ENCODE data around the gene GOLGA1.
A peak's percentile ranks its signal among the peaks of the same experiment; 100 is the strongest.
"Not testable (repeated sequence)": the region's sequence is repeated elsewhere in the genome, so short reads cannot be mapped to it uniquely, and the experiment has no call there.

Gene GOLGA1

DNA sequence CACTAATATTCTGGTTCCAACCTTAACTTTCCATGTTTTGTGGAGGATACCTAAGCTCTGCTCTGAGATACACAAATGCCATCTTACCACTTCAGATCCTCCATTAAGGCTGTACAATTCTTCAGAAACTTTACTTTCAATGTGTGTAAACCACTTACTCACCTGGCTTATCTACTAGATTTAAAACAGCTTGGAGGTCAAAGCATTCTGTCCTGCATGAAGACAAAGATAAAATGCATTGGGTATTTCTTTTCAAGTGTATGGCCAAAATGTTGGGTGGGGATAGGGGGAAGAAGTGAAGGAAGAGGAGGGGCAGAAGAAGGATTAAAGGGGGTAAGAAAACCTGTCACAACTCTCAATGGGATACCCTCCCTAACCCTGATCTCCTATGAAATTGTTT lies 939 bp downstream of the GOLGA1 start:
- no peak for DNase-seq

DNA sequence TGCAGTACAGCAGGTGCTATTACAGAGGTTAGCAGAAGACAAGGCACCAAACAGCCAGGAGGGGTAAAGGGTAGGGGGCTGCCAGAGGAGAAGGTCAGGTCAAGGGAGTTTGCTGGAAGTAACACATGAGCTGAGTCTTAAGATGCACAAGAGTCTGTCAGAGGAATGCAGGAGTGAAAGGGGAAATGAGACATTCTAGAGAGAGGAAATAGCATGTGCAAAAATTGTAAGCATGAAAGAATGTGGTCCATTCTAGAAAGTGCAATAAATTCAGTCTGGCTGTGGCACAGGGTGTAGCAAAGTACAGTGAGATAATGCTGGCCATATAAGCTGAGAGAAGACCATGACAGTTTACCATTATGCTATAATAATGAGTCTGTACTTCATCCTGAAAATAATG lies 6.6 kb downstream of the GOLGA1 start:
- DNase-seq: no peak

DNA sequence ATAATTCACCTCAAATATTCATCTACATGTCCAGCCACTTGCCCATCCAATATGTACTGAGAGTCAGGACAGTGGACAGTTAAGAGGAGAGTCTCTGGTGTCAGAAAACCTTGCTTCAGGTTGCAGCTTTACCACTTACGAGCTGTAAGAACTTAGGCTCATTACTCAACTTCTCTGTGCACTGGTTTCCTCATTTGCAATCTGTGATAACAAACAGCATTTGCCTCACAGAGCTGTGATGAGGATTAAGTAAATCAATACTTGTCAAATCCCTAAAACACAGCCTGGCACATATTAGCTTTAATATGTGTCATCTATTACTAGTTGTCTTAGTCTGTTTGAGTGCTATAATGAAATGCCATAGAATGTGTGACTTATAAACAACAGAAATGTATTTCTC lies 8.6 kb downstream of the GOLGA1 start:
- no peak for DNase-seq

GRCh38 chr9:124929464-124929863 lies 11.4 kb downstream of the GOLGA1 start:
- peak; percentile 1 for DNase-seq

GRCh38 chr9:124928116-124928515 lies 12.8 kb downstream of the GOLGA1 start:
- DNase-seq: no peak

- not testable (repeated sequence) for DNase-seq
Measured at GRCh38 chr9:124920394-124920793, 20.5 kb downstream of the GOLGA1 start.

DNA sequence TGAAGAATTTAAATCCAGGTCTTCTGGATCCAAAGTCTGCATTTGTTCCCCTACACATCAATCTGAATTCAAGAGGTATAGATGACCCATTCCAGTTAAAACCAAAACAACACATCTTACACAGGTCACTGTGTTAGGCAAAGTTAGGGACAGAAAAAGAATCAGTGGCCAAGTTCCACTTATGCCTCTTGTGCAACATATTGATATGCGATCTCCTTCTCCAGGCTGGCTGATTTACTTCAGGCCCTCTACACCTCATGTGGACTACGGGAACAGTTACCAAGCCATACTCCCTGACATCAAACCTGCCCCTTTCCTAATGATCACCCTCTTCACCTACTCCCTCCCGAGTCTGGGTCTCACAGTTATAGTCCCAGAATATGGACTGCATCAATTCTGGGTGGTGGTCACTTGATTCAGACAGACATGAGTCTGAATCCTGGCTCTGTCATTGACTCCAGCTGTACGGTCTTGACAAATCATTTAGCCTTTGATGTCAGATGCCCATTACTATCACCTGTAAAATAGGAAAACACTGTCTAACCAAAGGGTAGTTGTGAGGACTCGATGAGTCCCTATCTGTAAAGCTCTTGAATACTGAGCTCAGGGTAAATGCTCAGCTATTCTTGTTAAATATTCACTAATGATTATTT lies 26.0 kb downstream of the GOLGA1 start:
- no peak for DNase-seq

- DNase-seq: no peak
Measured at GRCh38 chr9:124913378-124913777, 27.5 kb downstream of the GOLGA1 start.

GRCh38 chr9:124911766-124912165 lies 29.1 kb downstream of the GOLGA1 start:
- no peak for DNase-seq

- no peak for DNase-seq
Measured at GRCh38 chr9:124908098-124908497, 32.8 kb downstream of the GOLGA1 start.

- DNase-seq: no peak
Measured at GRCh38 chr9:124906966-124907365, 33.9 kb downstream of the GOLGA1 start.

DNA sequence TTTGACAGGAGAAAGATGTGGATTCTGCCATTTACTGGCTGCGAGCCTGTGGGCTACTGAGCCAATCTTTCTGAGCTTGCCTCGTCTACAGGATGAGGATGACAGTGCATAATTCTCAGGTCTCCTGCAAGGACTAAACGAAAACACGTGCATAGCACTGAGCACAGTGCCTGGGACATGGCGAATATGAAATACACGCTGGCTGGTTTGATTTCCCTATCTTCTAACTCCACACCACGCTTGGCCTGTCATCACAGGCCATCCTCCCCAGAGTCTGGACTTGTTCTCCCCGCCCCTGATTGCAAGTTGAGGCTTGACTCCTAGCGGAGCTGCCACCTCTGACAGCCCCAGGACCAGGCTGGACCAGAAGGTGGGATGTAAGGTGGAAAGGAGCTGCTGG lies 41.0 kb downstream of the GOLGA1 start:
- DNase-seq: no peak

DNA sequence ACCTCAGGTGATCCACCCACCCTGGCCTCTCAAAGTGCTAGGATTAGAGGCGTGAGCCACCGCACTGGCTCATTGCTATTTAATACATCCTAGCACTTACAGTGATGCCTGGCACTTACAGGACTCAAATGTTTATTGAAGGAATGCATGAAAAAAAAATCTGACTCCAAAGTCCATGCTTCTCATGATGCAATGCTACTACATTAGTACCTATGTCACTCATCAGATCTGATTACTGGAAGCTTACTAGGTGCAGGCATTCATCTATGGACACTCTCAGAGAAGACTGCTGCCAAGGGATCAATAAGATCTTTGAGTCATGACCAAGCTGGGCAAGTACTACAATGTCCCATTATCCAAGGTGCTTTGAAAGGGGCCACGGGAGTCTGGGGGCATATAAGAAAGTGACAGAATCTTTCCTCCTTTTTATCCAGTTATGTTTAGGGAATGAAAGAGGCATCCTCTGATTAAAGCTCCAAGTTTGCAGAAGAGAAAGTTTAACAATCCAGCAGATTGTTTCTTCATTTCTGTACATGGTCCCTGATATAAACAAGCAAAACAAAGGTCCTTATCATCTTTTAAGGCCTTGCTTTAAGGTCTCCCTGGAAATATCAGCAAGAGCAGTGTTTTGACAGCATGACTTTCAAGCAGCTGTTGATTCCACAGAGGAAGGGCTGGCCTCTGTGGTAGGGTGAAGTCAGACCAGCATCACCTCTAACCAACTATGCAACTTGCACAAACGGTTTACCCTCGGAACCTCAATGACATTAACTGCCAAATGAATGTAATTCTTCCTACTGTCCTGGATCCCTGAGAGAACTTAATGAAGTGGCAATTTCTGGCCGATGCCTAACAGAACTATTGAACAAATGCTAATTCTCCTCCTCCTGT lies 43.1 kb downstream of the GOLGA1 start:
- no peak for DNase-seq

- peak; percentile 56 for DNase-seq
Measured at GRCh38 chr9:124894741-124895170, 46.1 kb downstream of the GOLGA1 start.

GRCh38 chr9:124894035-124894740 lies 46.7 kb downstream of the GOLGA1 start:
- no peak for DNase-seq

DNA sequence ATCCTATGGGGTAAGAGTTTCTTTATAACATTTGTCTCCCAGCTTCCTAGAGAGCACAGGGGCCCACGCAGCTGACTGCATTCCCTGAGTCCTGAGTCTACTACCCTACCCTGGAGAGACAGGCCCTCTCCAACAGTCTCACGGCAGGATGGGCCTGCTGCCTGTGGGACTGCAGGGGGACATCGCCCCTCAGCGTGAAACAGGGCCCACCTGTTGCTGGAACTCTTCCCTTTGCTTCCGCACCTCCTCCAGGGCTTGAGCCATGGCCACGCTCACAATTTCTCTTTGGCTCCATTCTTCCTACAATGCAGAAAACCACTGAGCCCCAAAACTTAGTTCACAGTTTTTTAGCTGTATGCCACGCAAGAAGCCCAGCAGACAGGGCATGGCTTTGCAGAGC lies 50.7 kb downstream of the GOLGA1 start:
- no peak for DNase-seq

- no peak for DNase-seq
Measured at GRCh38 chr9:124889006-124889405, 51.9 kb downstream of the GOLGA1 start.

- no peak for DNase-seq
Measured at GRCh38 chr9:124887832-124888231, 53.1 kb downstream of the GOLGA1 start.

DNA sequence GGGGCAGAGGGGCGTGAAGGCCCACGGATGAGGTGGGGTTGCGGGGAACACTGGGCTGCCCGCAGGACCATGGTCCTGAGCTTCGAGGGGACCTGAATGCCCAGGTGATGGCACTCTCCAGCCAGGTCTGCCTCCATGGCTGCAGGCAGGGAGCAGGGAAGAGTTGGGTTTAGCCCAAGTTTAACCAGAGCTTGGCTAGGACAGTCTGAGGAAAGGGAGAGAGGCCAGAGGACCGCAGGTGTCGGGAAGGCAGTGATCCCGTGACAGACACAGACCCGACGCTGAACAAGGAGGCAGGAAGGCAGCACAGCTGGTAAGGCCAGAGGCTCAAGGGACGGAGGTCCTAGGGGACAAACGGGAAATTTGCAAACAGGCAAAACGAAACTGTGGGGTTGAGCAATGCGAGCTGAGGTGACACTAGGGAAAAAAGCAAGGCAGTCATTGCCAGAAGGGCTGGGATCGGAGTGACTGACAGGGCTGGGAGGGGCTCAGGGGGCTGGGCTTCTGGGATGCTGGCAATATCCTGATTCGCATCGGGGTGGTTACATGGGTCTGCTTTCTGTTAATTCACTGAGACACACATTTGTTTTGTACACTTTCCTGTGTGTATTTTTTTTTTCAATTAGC lies 53.9 kb downstream of the GOLGA1 start:
- no peak for DNase-seq

- DNase-seq: no peak
Measured at GRCh38 chr9:124886461-124886860, 54.4 kb downstream of the GOLGA1 start.

GRCh38 chr9:124885551-124885950 lies 55.3 kb downstream of the GOLGA1 start:
- no peak for DNase-seq

DNA sequence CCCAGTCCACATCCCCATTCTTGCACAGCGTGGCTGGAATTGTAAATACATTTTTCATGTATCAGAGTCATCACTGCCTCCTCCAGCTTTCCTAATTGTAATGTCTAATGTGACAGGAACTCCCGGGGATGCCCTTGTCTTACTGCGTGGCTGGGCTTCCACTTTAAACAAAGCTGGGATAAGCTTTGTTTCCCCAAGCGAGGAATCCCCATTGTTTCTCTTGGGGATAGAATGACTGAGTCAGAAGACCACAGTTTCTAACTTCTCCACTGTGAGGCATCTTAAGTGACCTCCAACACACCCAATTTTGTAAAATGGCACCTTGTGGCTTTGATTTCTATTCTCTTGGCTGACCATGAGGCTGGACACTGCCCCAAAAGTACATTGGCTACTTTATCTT lies 56.5 kb downstream of the GOLGA1 start:
- DNase-seq: no peak

- no peak for DNase-seq
Measured at GRCh38 chr9:124882231-124882630, 58.7 kb downstream of the GOLGA1 start.
